Measurements from ENCODE around the gene CCDC91. TPM values are rescaled to one million over a fixed set of nuclear protein-coding genes. Genes with fewer than 3 reads are reported as not detected.

Gene CCDC91
- polyA plus RNA-seq, 1 donor from 2014 or later, result 11.6 TPM

DNA sequence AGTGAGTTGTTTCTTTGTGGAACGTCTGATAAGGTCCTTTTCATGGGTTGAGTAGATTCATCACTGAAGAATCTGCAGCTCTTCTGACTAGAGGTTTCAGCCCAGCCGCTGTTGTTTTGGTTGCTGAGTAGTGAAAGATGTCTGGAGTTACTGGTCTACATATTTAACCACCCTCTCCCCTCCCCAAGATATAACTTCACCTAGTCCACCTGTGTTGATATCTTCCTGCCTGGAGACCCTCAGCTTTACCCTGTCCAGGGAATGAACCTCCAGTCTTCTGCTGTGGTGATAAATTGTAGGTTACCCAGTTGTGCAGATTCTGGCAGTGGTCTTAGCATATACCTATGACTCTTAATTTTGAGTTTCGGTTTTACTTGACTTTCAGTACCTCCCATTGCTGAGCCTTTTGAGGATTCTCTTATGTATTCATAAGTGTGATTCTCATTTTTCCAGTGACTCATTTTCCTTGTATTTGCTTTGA is 62.9 kb downstream of the CCDC91 start:
- Histone ChIP-seq H3K4me2 (ENCODE audit: low read length) (no peak overlapping the region), H3K36me3 (ENCODE audit: insufficient read depth, low read length) (no peaks in the 10 kb centered on the region), H3K9me3 (ENCODE audit: low read length) (no peaks in the 10 kb centered on the region), H3K4me3 (ENCODE audit: low read length) (no peak overlapping the region), H2AFZ (ENCODE audit: low read depth, low read length) (no peak overlapping the region), H3K9ac (ENCODE audit: low read length) (no peak overlapping the region), H3K27me3 (ENCODE audit: insufficient read depth, low read depth, low read length) (no peaks in the 10 kb centered on the region), H3F3A (ENCODE audit: insufficient read depth, low read length, poor library complexity, severe bottlenecking) (no peaks in the 10 kb centered on the region), H3K9me2 (ENCODE audit: insufficient read depth, low read length) (no peaks in the 10 kb centered on the region), H3K27ac (ENCODE audit: low read length) (no peak overlapping the region), H3K79me2 (replicated peaks; ENCODE audit: insufficient read depth, low read length) (no peaks in the 10 kb centered on the region), H4K20me1 (ENCODE audit: insufficient read depth) (no peaks in the 10 kb centered on the region)
- no peak for TF ChIP-seq SMC3 (conservative IDR thresholded peaks at IDR 0.05; ENCODE audit: poor library complexity)
- TF ChIP-seq EP300 (conservative IDR thresholded peaks at IDR 0.05; ENCODE audit: poor library complexity, severe bottlenecking), result no peak
- no peak for TF ChIP-seq EZH2 (IDR thresholded peaks at IDR 0.05; ENCODE audit: borderline replicate concordance, insufficient read depth, low read length, poor library complexity, severe bottlenecking)
- TF ChIP-seq POLR2AphosphoS5 (IDR thresholded peaks at IDR 0.05), result no peak
- TF ChIP-seq, protein P1, sequence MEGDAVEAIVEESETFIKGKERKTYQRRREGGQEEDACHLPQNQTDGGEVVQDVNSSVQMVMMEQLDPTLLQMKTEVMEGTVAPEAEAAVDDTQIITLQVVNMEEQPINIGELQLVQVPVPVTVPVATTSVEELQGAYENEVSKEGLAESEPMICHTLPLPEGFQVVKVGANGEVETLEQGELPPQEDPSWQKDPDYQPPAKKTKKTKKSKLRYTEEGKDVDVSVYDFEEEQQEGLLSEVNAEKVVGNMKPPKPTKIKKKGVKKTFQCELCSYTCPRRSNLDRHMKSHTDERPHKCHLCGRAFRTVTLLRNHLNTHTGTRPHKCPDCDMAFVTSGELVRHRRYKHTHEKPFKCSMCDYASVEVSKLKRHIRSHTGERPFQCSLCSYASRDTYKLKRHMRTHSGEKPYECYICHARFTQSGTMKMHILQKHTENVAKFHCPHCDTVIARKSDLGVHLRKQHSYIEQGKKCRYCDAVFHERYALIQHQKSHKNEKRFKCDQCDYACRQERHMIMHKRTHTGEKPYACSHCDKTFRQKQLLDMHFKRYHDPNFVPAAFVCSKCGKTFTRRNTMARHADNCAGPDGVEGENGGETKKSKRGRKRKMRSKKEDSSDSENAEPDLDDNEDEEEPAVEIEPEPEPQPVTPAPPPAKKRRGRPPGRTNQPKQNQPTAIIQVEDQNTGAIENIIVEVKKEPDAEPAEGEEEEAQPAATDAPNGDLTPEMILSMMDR (IDR thresholded peaks at IDR 0.05; ENCODE audit: poor library complexity, severe bottlenecking), result no peak
- no peak for TF ChIP-seq MXI1 (conservative IDR thresholded peaks at IDR 0.05; ENCODE audit: poor library complexity, severe bottlenecking)
- no peak for TF ChIP-seq RAD21 (conservative IDR thresholded peaks at IDR 0.05)
- no peak for TF ChIP-seq TAF1 (IDR thresholded peaks at IDR 0.05; ENCODE audit: low read depth)
- TF ChIP-seq, protein P2, sequence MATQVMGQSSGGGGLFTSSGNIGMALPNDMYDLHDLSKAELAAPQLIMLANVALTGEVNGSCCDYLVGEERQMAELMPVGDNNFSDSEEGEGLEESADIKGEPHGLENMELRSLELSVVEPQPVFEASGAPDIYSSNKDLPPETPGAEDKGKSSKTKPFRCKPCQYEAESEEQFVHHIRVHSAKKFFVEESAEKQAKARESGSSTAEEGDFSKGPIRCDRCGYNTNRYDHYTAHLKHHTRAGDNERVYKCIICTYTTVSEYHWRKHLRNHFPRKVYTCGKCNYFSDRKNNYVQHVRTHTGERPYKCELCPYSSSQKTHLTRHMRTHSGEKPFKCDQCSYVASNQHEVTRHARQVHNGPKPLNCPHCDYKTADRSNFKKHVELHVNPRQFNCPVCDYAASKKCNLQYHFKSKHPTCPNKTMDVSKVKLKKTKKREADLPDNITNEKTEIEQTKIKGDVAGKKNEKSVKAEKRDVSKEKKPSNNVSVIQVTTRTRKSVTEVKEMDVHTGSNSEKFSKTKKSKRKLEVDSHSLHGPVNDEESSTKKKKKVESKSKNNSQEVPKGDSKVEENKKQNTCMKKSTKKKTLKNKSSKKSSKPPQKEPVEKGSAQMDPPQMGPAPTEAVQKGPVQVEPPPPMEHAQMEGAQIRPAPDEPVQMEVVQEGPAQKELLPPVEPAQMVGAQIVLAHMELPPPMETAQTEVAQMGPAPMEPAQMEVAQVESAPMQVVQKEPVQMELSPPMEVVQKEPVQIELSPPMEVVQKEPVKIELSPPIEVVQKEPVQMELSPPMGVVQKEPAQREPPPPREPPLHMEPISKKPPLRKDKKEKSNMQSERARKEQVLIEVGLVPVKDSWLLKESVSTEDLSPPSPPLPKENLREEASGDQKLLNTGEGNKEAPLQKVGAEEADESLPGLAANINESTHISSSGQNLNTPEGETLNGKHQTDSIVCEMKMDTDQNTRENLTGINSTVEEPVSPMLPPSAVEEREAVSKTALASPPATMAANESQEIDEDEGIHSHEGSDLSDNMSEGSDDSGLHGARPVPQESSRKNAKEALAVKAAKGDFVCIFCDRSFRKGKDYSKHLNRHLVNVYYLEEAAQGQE (IDR thresholded peaks at IDR 0.05; ENCODE audit: borderline replicate concordance), result no peak

DNA sequence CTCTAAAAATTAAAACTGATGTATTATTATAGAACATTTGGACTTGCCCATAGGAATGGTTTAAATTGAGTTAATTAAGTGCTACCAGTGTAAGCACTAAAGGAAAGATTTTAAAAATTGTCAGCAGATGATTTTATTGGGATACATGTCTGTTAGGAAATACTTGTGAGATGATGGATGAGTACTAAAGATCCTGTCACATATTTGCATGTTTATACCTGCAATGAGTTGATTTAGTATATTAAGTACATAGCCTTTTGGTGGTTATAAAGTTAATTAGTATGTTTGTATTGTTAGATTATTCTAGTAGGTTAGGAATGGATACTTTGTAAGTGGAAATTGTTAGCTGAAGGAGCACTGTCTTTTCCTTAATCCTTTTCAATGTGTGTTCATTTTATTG is 67.2 kb downstream of the CCDC91 start:
- Histone ChIP-seq H3K9me2 (ENCODE audit: insufficient read depth, low read length) (no peaks in the 10 kb centered on the region), H3K79me2 (replicated peaks; ENCODE audit: insufficient read depth, low read length) (no peaks in the 10 kb centered on the region), H3K4me2 (ENCODE audit: low read length) (no peak overlapping the region), H4K20me1 (ENCODE audit: insufficient read depth) (no peaks in the 10 kb centered on the region), H3K36me3 (ENCODE audit: insufficient read depth, low read length) (no peaks in the 10 kb centered on the region), H3K4me3 (ENCODE audit: low read length) (no peak overlapping the region), H3F3A (ENCODE audit: insufficient read depth, low read length, poor library complexity, severe bottlenecking) (no peaks in the 10 kb centered on the region), H2AFZ (ENCODE audit: low read depth, low read length) (no peak overlapping the region), H3K27ac (ENCODE audit: low read length) (no peak overlapping the region), H3K9me3 (ENCODE audit: low read length) (no peaks in the 10 kb centered on the region), H3K9ac (ENCODE audit: low read length) (no peak overlapping the region), H3K27me3 (ENCODE audit: insufficient read depth, low read depth, low read length) (no peaks in the 10 kb centered on the region)
- no peak for TF ChIP-seq RAD21 (conservative IDR thresholded peaks at IDR 0.05)
- TF ChIP-seq MXI1 (conservative IDR thresholded peaks at IDR 0.05; ENCODE audit: poor library complexity, severe bottlenecking), result no peak
- no peak for TF ChIP-seq EZH2 (IDR thresholded peaks at IDR 0.05; ENCODE audit: borderline replicate concordance, insufficient read depth, low read length, poor library complexity, severe bottlenecking)
- TF ChIP-seq SMC3 (conservative IDR thresholded peaks at IDR 0.05; ENCODE audit: poor library complexity), result no peak
- no peak for TF ChIP-seq EP300 (conservative IDR thresholded peaks at IDR 0.05; ENCODE audit: poor library complexity, severe bottlenecking)
- no peak for TF ChIP-seq POLR2AphosphoS5 (IDR thresholded peaks at IDR 0.05)
- TF ChIP-seq, protein P2 (IDR thresholded peaks at IDR 0.05; ENCODE audit: borderline replicate concordance), result no peak
- TF ChIP-seq TAF1 (IDR thresholded peaks at IDR 0.05; ENCODE audit: low read depth), result no peak
- TF ChIP-seq, protein P1 (IDR thresholded peaks at IDR 0.05; ENCODE audit: poor library complexity, severe bottlenecking), result no peak

Data from neural cell (in vitro differentiated cells).